ENCODE data around the gene ITGA6. TPM values are rescaled to one million over a fixed set of nuclear protein-coding genes. Genes with fewer than 3 reads are reported as not detected.

ITGA6 gene
- 67.1 TPM for polyA plus RNA-seq (2013, experiment 1 of 4)
- polyA plus RNA-seq (2013, experiment 2 of 4), result 58.2 TPM
- polyA plus RNA-seq (2013, experiment 3 of 4), result 42.1 TPM
- 50.8 TPM for polyA plus RNA-seq (2013, experiment 4 of 4)

DNA sequence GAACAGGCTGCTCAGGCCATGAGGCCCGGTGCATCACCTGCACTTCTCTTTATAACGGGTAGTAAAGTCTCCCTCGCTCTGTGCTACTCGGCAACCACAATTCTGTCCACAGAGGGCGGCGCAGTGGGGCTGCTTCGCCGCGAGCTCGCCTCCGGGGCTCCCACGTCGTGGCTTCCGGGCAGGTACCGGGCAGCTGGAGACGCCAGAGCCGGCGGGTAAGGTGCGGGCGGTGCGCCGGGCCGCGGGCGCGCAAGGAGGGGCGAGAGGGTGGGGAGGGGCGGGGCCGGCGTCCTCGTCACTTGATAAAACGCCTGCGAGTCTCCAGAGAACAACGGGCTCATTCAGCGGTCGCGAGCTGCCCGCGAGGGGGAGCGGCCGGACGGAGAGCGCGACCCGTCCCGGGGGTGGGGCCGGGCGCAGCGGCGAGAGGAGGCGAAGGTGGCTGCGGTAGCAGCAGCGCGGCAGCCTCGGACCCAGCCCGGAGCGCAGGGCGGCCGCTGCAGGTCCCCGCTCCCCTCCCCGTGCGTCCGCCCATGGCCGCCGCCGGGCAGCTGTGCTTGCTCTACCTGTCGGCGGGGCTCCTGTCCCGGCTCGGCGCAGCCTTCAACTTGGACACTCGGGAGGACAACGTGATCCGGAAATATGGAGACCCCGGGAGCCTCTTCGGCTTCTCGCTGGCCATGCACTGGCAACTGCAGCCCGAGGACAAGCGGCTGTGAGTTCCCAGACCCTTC, at the start of gene ITGA6:
Gene ITGA6, plus strand, starts transcription at position 331 of the 734 bp plus-strand sequence.
- H3K27ac ChIP-seq (ENCODE audit: insufficient read depth, low read depth, low read length, poor library complexity, severe bottlenecking), result peak within 1 kb of the TSS; percentile 70
- no peaks in the 10 kb centered on the region for H3K9me3 ChIP-seq (ENCODE audit: control insufficient read depth, low read length)

DNA sequence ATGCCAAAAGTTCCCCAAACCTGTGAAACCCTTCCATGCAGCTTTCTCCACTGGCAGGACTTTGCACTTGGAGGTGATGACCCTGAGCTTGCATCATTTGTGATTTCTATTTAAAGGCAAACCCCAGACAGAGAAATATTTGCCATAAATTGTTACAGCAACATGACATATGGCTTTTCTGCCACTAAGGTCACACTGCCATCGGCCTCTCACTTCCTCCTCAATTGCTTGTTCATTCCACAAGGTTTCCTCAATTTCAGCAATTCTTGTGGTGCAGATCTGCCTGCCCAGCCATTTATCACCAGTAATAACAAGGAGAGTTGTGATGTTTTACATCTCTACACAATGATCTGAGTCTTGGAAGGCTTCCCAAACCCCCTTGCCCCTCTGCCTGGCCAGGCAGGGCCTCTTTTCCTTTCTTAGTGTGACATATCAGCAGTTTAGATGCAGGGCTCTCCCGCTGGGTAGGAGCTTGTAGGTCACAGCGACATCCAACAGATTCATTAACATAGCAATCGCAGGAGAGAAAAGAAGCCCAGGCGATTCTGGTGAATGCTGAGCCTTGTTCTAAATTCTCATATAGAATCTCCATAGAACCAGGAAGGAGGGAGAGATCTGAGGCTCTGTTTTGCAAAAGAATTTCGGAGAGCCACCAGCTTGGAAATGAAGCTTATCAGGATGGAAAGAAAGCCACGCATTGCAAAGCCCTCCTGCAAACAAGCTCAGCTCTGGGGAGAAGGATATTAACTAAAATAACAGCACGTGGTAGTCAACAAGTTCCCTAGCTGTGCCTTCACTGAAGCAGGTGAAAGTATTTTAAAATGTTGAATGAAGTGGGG, 46.7 kb upstream of the ITGA6 start:
- no peak overlapping the region for H3K4me3 ChIP-seq (ENCODE audit: insufficient read depth, low read depth, low read length)
- H3K36me3 ChIP-seq (ENCODE audit: control insufficient read depth, insufficient read depth, low read length), result no peaks in the 10 kb centered on the region
- WGBS, 2 experiments, result 1 to 2% methylated on average over 8 of the region's 8 CpGs
- no peaks in the 10 kb centered on the region for H3K27me3 ChIP-seq (ENCODE audit: control insufficient read depth, insufficient read depth, low read length, poor library complexity, severe bottlenecking)
- H3K4me1 ChIP-seq (ENCODE audit: control insufficient read depth, insufficient read depth, low read length), result peaks cover 13% of the 10 kb centered on the region
- H3K9me3 ChIP-seq (ENCODE audit: control insufficient read depth, low read length), result no peaks in the 10 kb centered on the region
- peak overlapping the region; percentile 88 for H3K27ac ChIP-seq (ENCODE audit: insufficient read depth, low read depth, low read length, poor library complexity, severe bottlenecking)

More for the DNA sequence above, at the start of gene ITGA6:
- Histone ChIP-seq H3K27me3 (ENCODE audit: control insufficient read depth, insufficient read depth, low read length, poor library complexity, severe bottlenecking) (peaks cover 10% of the 10 kb centered on the region), H3K36me3 (ENCODE audit: control insufficient read depth, insufficient read depth, low read length) (no peaks in the 10 kb centered on the region), H3K4me1 (ENCODE audit: control insufficient read depth, insufficient read depth, low read length) (peaks cover 19% of the 10 kb centered on the region), H3K4me3 (ENCODE audit: insufficient read depth, low read depth, low read length) (peak within 1 kb of the TSS; percentile 88)
- WGBS, 2 experiments, result 1% methylated on average over 79 of the region's 79 CpGs

DNA sequence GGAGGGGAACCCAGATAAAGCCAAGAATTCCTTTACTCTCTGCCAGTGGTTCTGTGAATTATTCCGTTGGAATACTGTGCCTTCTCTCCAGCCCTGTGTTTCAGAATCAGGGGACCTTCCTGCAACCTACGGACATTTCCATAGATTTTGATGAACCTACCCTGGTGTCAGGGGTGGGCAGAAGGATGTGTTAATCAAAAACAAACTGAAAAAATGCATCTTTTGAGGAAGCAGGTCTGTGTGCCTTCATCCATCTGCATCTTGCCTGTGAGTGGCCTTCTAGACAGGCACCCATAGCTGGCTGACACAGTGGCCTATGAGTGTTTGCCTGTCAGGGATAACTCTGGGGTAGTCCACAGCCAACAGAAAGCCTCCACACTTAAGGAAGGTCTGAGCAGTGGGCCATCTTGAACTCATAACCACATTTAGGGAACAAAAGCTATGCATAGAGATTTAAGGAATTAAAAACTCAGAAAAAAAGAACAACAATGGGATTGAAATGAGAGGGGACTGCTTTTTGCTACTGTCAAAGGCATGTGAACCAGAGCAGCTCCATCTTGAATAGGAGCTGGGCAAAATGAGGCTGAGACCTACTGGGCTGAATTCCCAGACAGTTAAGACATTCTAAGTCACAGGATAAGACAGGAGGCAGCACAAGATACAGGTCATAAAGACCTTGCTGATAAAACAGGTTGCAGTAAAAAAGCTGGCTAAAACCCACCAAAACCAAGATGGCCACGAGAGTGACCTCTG, 45.9 kb upstream of the ITGA6 start:
- Histone ChIP-seq H3K27me3 (ENCODE audit: control insufficient read depth, insufficient read depth, low read length, poor library complexity, severe bottlenecking) (no peaks in the 10 kb centered on the region), H3K9me3 (ENCODE audit: control insufficient read depth, low read length) (no peaks in the 10 kb centered on the region), H3K4me1 (ENCODE audit: control insufficient read depth, insufficient read depth, low read length) (peaks cover 13% of the 10 kb centered on the region), H3K4me3 (ENCODE audit: insufficient read depth, low read depth, low read length) (peak overlapping the region; percentile 10), H3K27ac (ENCODE audit: insufficient read depth, low read depth, low read length, poor library complexity, severe bottlenecking) (peak overlapping the region; percentile 88), H3K36me3 (ENCODE audit: control insufficient read depth, insufficient read depth, low read length) (no peaks in the 10 kb centered on the region)
- 10 to 24% methylated on average over 3 of the region's 3 CpGs for WGBS, 2 experiments

DNA sequence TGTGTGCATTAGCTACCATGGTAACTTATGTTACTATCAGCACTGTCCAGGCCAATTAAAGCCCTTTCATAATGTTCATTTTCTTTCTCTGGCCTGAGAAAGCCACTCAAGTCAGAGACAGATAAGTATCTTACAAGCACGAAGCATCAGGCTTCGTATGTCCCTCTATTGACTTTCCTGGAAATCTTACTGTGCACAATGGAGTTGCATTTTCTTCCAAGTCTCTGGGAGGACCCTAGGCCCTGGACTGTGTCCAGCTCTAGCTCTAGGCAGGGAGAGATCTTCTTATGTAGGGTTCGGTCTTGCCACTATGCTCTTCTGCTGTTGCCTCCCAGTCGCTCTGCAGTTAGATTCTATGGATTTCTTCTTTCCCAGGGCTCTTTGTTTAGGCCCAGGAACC, 40.0 kb upstream of the ITGA6 start:
- H3K4me1 ChIP-seq (ENCODE audit: control insufficient read depth, insufficient read depth, low read length), result no peaks in the 10 kb centered on the region
- no peaks in the 10 kb centered on the region for H3K36me3 ChIP-seq (ENCODE audit: control insufficient read depth, insufficient read depth, low read length)
- no peaks in the 10 kb centered on the region for H3K9me3 ChIP-seq (ENCODE audit: control insufficient read depth, low read length)
- H3K4me3 ChIP-seq (ENCODE audit: insufficient read depth, low read depth, low read length), result no peak overlapping the region
- no peak overlapping the region for H3K27ac ChIP-seq (ENCODE audit: insufficient read depth, low read depth, low read length, poor library complexity, severe bottlenecking)
- WGBS, 2 experiments, result 93 to 96% methylated on average over 4 of the region's 4 CpGs
- H3K27me3 ChIP-seq (ENCODE audit: control insufficient read depth, insufficient read depth, low read length, poor library complexity, severe bottlenecking), result no peaks in the 10 kb centered on the region

DNA sequence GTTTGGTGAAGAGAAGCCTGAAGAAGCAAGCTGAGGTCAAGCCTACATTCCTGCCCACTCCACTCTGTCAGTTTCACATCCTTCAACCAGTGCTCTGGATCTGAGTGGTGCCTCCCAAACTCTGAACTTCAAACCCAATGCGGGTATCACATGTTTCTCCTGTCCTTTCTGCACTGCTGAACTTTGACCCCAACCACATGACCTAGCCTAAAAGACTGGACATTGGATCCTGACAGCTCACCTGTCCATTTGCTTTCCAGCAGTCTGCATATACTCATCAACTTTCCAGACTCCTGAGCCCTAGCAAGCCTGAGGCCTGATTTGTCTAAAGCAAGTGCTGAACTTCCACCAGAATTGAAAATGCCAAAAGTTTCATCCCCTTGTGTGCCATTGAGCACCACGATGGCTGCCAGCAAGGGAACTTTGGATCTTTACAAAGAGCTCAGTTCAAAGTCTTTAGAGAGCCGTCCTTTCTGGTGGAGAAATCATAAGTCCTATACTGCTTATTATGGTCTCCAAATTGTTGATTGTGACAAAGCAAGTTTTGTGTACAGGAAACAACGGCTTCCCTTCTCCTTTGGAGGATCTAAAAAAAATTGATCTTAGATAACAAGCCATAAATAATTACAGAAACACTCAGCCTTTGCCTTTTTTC, 37.6 kb upstream of the ITGA6 start:
- Histone ChIP-seq H3K4me1 (ENCODE audit: control insufficient read depth, insufficient read depth, low read length) (no peaks in the 10 kb centered on the region), H3K4me3 (ENCODE audit: insufficient read depth, low read depth, low read length) (no peak overlapping the region), H3K36me3 (ENCODE audit: control insufficient read depth, insufficient read depth, low read length) (no peaks in the 10 kb centered on the region), H3K9me3 (ENCODE audit: control insufficient read depth, low read length) (no peaks in the 10 kb centered on the region), H3K27ac (ENCODE audit: insufficient read depth, low read depth, low read length, poor library complexity, severe bottlenecking) (no peak overlapping the region), H3K27me3 (ENCODE audit: control insufficient read depth, insufficient read depth, low read length, poor library complexity, severe bottlenecking) (no peaks in the 10 kb centered on the region)
- 87 to 95% methylated on average over 4 of the region's 4 CpGs for WGBS, 2 experiments

DNA sequence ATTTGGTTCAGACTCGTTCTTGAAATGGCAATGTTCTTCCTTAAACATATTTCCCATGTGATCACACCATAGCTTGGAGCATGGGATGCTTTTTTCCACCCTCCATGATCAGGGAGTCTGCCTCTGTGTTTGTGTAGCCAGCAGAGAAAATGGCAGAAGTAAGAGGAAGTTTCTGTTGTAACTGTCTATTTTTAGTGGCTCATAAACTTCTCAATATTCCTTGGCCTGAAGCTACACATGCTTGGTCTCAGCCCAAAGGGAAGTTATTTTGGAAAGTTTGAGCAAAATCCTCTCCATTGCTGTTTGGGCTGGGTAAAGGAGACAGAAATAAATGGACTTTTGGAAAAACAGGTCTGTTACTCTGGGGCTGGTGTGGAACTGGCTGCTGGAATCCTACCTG, 33.4 kb upstream of the ITGA6 start:
- Histone ChIP-seq H3K27me3 (ENCODE audit: control insufficient read depth, insufficient read depth, low read length, poor library complexity, severe bottlenecking) (no peaks in the 10 kb centered on the region), H3K9me3 (ENCODE audit: control insufficient read depth, low read length) (no peaks in the 10 kb centered on the region), H3K4me3 (ENCODE audit: insufficient read depth, low read depth, low read length) (no peak overlapping the region), H3K27ac (ENCODE audit: insufficient read depth, low read depth, low read length, poor library complexity, severe bottlenecking) (no peak overlapping the region), H3K36me3 (ENCODE audit: control insufficient read depth, insufficient read depth, low read length) (no peaks in the 10 kb centered on the region), H3K4me1 (ENCODE audit: control insufficient read depth, insufficient read depth, low read length) (no peaks in the 10 kb centered on the region)
- WGBS, 2 experiments, result 67 to 93% methylated on average over 1 of the region's 1 CpG

DNA sequence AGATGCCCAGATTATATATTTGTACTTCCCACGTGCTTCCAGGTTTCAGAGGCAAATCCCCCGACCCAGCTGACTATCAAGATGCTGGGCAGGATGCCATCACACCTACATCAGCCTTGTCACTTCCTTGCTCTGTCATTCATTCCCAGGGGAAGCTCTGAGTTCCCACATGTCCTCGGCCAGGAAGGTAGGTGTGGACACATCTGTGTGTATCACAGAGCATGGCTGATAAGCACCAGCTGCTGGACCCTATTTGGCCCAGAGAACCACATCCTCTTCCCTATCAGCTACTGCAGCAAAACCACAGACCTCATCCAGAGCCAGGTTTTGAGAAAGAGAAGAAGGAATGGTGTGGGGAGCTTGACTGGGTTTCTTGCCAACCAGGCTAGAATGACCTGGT, 31.9 kb upstream of the ITGA6 start:
- Histone ChIP-seq H3K36me3 (ENCODE audit: control insufficient read depth, insufficient read depth, low read length) (no peaks in the 10 kb centered on the region), H3K4me3 (ENCODE audit: insufficient read depth, low read depth, low read length) (no peak overlapping the region), H3K27ac (ENCODE audit: insufficient read depth, low read depth, low read length, poor library complexity, severe bottlenecking) (no peak overlapping the region), H3K9me3 (ENCODE audit: control insufficient read depth, low read length) (no peaks in the 10 kb centered on the region), H3K27me3 (ENCODE audit: control insufficient read depth, insufficient read depth, low read length, poor library complexity, severe bottlenecking) (no peaks in the 10 kb centered on the region), H3K4me1 (ENCODE audit: control insufficient read depth, insufficient read depth, low read length) (no peaks in the 10 kb centered on the region)
- 91 to 92% methylated on average over 3 of the region's 3 CpGs for WGBS, 2 experiments

DNA sequence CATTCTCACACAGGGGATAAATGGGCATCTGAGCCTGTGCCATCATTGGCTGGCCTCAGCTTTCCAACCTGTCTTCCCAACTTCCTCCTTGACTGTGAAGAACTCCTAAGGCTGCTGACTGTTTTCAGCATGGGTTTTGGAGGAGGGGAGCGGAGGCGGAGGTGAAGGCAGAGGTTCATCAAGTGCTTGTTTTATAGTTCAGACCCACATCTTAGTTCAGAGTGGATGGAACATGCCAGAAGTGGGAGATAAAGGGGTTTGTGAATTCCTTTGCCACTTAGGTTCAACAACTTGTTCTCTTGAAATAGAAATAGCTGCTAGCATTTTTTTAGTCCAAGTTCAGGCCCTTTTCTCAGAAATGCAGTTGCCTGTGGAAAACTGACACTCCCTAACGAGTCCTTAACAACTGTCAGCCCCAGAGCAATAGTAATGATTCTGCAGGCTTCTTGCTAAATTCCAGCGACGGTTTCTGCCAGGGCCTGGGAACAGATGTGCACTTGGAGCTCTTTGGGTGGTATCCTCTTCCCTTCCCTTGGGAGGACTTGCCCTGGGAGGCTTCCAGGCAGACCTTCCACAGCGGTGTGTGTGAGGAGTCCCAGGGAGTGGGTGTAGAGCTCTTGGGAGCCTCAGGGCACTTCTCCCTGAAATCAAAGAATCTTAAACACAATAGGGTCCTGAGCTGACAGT, 30.1 kb upstream of the ITGA6 start:
- no peak overlapping the region for H3K27ac ChIP-seq (ENCODE audit: insufficient read depth, low read depth, low read length, poor library complexity, severe bottlenecking)
- WGBS, 2 experiments, result 74 to 77% methylated on average over 6 of the region's 6 CpGs
- H3K4me1 ChIP-seq (ENCODE audit: control insufficient read depth, insufficient read depth, low read length), result no peaks in the 10 kb centered on the region
- H3K27me3 ChIP-seq (ENCODE audit: control insufficient read depth, insufficient read depth, low read length, poor library complexity, severe bottlenecking), result no peaks in the 10 kb centered on the region
- H3K4me3 ChIP-seq (ENCODE audit: insufficient read depth, low read depth, low read length), result no peak overlapping the region
- H3K9me3 ChIP-seq (ENCODE audit: control insufficient read depth, low read length), result no peaks in the 10 kb centered on the region
- H3K36me3 ChIP-seq (ENCODE audit: control insufficient read depth, insufficient read depth, low read length), result no peaks in the 10 kb centered on the region

DNA sequence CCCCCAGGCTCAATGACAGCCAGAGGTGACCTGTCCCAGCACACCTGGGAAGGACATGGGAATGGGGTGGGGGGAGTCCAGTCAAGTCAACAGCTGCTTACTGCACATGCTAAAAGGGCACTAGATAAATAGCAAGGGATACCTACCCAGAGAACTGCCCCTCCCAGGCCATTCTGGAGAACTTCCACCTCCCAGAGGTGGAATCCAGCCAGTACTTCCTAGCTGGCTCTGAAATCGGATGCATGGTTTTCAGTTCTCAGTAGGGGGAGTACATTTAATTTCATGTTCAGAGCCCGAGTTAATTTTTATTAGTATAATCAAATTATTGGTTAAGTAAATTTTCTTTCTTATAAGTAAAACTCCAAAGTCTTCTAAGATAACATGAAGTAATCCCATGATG, 28.9 kb upstream of the ITGA6 start:
- H3K4me1 ChIP-seq (ENCODE audit: control insufficient read depth, insufficient read depth, low read length), result no peaks in the 10 kb centered on the region
- no peaks in the 10 kb centered on the region for H3K36me3 ChIP-seq (ENCODE audit: control insufficient read depth, insufficient read depth, low read length)
- H3K27ac ChIP-seq (ENCODE audit: insufficient read depth, low read depth, low read length, poor library complexity, severe bottlenecking), result no peak overlapping the region
- WGBS, 2 experiments, result 67 to 83% methylated on average over 1 of the region's 2 CpGs
- H3K9me3 ChIP-seq (ENCODE audit: control insufficient read depth, low read length), result no peaks in the 10 kb centered on the region
- no peaks in the 10 kb centered on the region for H3K27me3 ChIP-seq (ENCODE audit: control insufficient read depth, insufficient read depth, low read length, poor library complexity, severe bottlenecking)
- H3K4me3 ChIP-seq (ENCODE audit: insufficient read depth, low read depth, low read length), result no peak overlapping the region

All from ectodermal cell (in vitro differentiated cells).